RWPE1 (cell line): Measurements from ENCODE around the gene FMOD.
"Not testable (repeated sequence)": the region's sequence is repeated elsewhere in the genome, so short reads cannot be mapped to it uniquely, and the experiment has no call there.

Experiments
- CTCF ChIA-PET: fragments of 350-600 bp; sonication (Branson Sonifier 250); formaldehyde crosslinking; extraction: SDS; loops from one replicate; lab custom pipeline; 2021; lab: Yijun Ruan, JAX
- POLR2A ChIA-PET: fragments of 400-600 bp; formaldehyde crosslinking; extraction: SDS; loops from one replicate; lab custom pipeline; 2020; ENCODE audit warnings: antibody characterized with exemption; ENCODE audit not compliant: low non-redundant PET; lab: Yijun Ruan, JAX
- DNase-seq: peaks from one replicate; pipeline ENCODE4 v3.0.0; 2012; ENCODE audit warnings: low spot score
- H3K27ac ChIP-seq: fragments of 450-650 bp; 2 replicates; pipeline ENCODE4 v1.5.1; 2017
- CTCF ChIP-seq: fragments of 450-650 bp; conservative IDR thresholded peaks from 2 replicates; pipeline ENCODE4 v1.5.1; 2017; ENCODE audit warnings: low read depth, mild to moderate bottlenecking

The FMOD gene

GRCh38 chr1:203321273-203322052, 29.5 kb downstream of the FMOD start:
- H3K27ac ChIP-seq = peak overlapping the region; percentile 64
- TF ChIP-seq CTCF = no peak
- CTCF ChIA-PET = interaction anchor here (0.5 to 2.0 kb wide), 7 partner anchors 8 to 402 kb away, joined by 3 to 9 read pairs (median 4); no protein-coding TSS in a partner anchor
- POLR2A ChIA-PET = no interaction called here
- no peak for DNase-seq

- CTCF ChIA-PET = interaction anchor here (0.8 to 2.0 kb wide), 7 partner anchors 9 to 54 kb away, joined by 3 to 9 read pairs (median 4); no protein-coding TSS in a partner anchor
- POLR2A ChIA-PET = no interaction called here
- no peak for DNase-seq
- TF ChIP-seq CTCF = no peak
- peak overlapping the region; percentile 64 for H3K27ac ChIP-seq
Observed at GRCh38 chr1:203320591-203321272, 30.2 kb downstream of the FMOD start.

GRCh38 chr1:203318229-203318517, 32.7 kb downstream of the FMOD start:
- ChIA-PET CTCF (interaction anchor here (2.0 to 2.7 kb wide), 3 partner anchors 11 to 51 kb away, joined by 6 to 14 read pairs (median 11); no protein-coding TSS in a partner anchor), POLR2A (no interaction called here)
- no peak for TF ChIP-seq CTCF
- no peak for DNase-seq
- no peak overlapping the region for H3K27ac ChIP-seq

GRCh38 chr1:203317429-203318228, 33.3 kb downstream of the FMOD start:
- no peak overlapping the region for H3K27ac ChIP-seq
- POLR2A ChIA-PET = no interaction called here
- CTCF ChIA-PET = interaction anchor here (0.7 to 2.7 kb wide), 4 partner anchors 8 to 50 kb away, joined by 4 to 14 read pairs (median 8); no protein-coding TSS in a partner anchor
- DNase-seq = no peak
- no peak for TF ChIP-seq CTCF

- ChIA-PET POLR2A (no interaction called here), CTCF (interaction anchor here (0.6 to 2.7 kb wide), 5 partner anchors 10 to 1439 kb away, joined by 3 to 14 read pairs (median 6); no protein-coding TSS in a partner anchor)
- no peak for TF ChIP-seq CTCF
- no peak for DNase-seq
- no peak overlapping the region for H3K27ac ChIP-seq
Observed at GRCh38 chr1:203316626-203317093, 34.3 kb downstream of the FMOD start.

- DNase-seq, POLR2A ChIA-PET, H3K27ac ChIP-seq, CTCF ChIA-PET: not testable (repeated sequence)
Observed at GRCh38 chr1:203314025-203314759, 36.7 kb downstream of the FMOD start.
